Natural killer cell (primary cell): ENCODE measurements around the gene PLCB4. TPM values are rescaled to one million over a fixed set of nuclear protein-coding genes. Genes with fewer than 3 reads are reported as not detected.

ENCODE experiments used
- ATAC-seq, 3 donors: fragments of 150-1000 bp in 2 of 3; fragments of 200-7000 bp in 1 of 3; cut with Tn5 transposase; 1 replicate in 1 of 3; 2 replicates in 2 of 3; pipeline ENCODE4 v1.10.0; 2021; ENCODE audit warnings: mild to moderate bottlenecking in 2 of 3, moderate library complexity in 2 of 3
- DNase-seq, 2 donors: peaks; one replicate each; pipeline versions ENCODE4 v3.0.0 to v3.0.0-alpha.2; 2013 to 2021; ENCODE audit warnings: mixed read lengths in 1 of 2
- H3K27ac ChIP-seq: one replicate; pipeline ENCODE4 v1.5.1; 2013; ENCODE audit warnings: mild to moderate bottlenecking, low read length
- H3K27me3 ChIP-seq: one replicate; pipeline ENCODE4 v1.6.1; 2013; ENCODE audit warnings: low read length; ENCODE audit not compliant: control insufficient read depth, insufficient read depth
- H3K36me3 ChIP-seq: one replicate; pipeline ENCODE4 v1.6.1; 2013; ENCODE audit warnings: low read length; ENCODE audit not compliant: control insufficient read depth, insufficient read depth
- H3K4me1 ChIP-seq: one replicate; pipeline ENCODE4 v1.6.1; 2013; ENCODE audit warnings: low read length; ENCODE audit not compliant: control insufficient read depth, insufficient read depth
- H3K4me3 ChIP-seq: one replicate; pipeline ENCODE4 v1.5.1; 2013; ENCODE audit warnings: low read length
- H3K9me3 ChIP-seq: one replicate; pipeline ENCODE4 v1.6.1; 2013; ENCODE audit warnings: low read length; ENCODE audit not compliant: control insufficient read depth, insufficient read depth
- H3K27ac Mint-ChIP-seq, 2 donors: one replicate each; pipeline ENCODE4 v1.8.0; 2022; ENCODE audit warnings: mild to moderate bottlenecking in 2 of 2, mixed read lengths in 2 of 2, moderate library complexity in 1 of 2
- H3K27me3 Mint-ChIP-seq, 2 donors: one replicate each; pipeline ENCODE4 v1.8.0; 2022; ENCODE audit warnings: low read depth in 2 of 2, mixed read lengths in 2 of 2
- H3K36me3 Mint-ChIP-seq: one replicate; pipeline ENCODE4 v1.8.0; 2022; ENCODE audit warnings: mixed read lengths
- H3K4me1 Mint-ChIP-seq, 2 donors: one replicate each; pipeline ENCODE4 v1.8.0; 2022; ENCODE audit warnings: mixed read lengths in 2 of 2
- H3K4me3 Mint-ChIP-seq: one replicate; pipeline ENCODE4 v1.8.0; 2022; ENCODE audit warnings: mild to moderate bottlenecking, moderate library complexity, mixed read lengths
- H3K9me3 Mint-ChIP-seq, 2 donors: one replicate each; pipeline ENCODE4 v1.8.0; 2022; ENCODE audit warnings: mixed read lengths in 2 of 2
- CTCF ChIP-seq: fragments of 200-600 bp; IDR thresholded peaks from one replicate; pipeline ENCODE4 v1.8.0; 2022; ENCODE audit warnings: antibody characterized with exemption
- WGBS: methylation state at CpG from one replicate; pipeline ENCODE4 v1.1.7; 2013; ENCODE audit warnings: missing lambda C conversion rate; ENCODE audit not compliant: insufficient coverage; 5-methylcytosine and 5-hydroxymethylcytosine counted together
- intact Hi-C: fragments of 100-400 bp; cut with micrococcal nuclease; formaldehyde crosslinking; loops from one replicate; pipeline ENCODE4 v1.14.2; 2022
- total RNA-seq, 4 donors: library from RNA; stranded (reverse); fragments of 120-200 nt in 1 of 4; gene quantifications; one replicate each; pipeline versions ENCODE4 v1.2.3 to v1.2.4, GENCODE V29; 2013 to 2022

PLCB4 gene
- total RNA-seq, 3 donors from 2014 or later (not counting 1 experiment from before 2014, with no cell fraction given): 0.05 to 0.40 TPM; not detected in 1

- Mint-ChIP-seq H3K27me3 (no peaks in the 10 kb centered on the region), H3K36me3 (no peaks in the 10 kb centered on the region), H3K4me3 (no peak overlapping the region), H3K9me3 (no peaks in the 10 kb centered on the region), H3K27ac (no peak overlapping the region), H3K4me1 (no peaks in the 10 kb centered on the region)
- intact Hi-C loops: no loop called here
- Histone ChIP-seq H3K27ac (no peak overlapping the region), H3K36me3 (no peaks in the 10 kb centered on the region), H3K9me3 (no peaks in the 10 kb centered on the region), H3K27me3 (no peaks in the 10 kb centered on the region), H3K4me1 (no peaks in the 10 kb centered on the region), H3K4me3 (no peak overlapping the region)
- no CpG with 5 or more reads among the region's 1 CpG for WGBS
- ATAC-seq (no peak), DNase-seq (no peak)
- TF ChIP-seq CTCF: no peak
Observed at GRCh38 chr20:9395971-9396370, 327.1 kb downstream of the PLCB4 start.

DNA sequence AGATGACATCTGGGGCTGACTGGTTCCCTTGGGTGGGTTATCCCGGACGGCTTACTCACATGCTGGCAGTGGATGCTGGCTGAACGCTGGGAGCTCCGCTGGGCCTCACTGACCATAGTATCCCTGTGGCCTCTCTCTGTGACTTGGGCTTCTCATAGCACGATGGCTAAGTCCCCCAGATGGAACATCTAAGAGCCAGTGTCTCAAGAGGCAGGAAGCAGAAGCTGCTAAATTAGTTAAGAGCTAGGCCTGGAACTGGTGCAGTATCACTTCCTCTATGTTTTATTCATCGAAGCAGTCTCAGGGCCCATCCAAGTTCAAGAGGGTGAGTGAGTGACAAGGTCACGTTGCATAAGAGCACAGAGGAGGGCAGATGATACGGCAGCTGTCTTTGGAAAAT is 329.0 kb downstream of the PLCB4 start:
- intact Hi-C loops: no loop called here
- Mint-ChIP-seq H3K36me3 (no peaks in the 10 kb centered on the region), H3K9me3 (no peaks in the 10 kb centered on the region), H3K27ac (no peak overlapping the region), H3K4me1 (no peaks in the 10 kb centered on the region), H3K4me3 (no peak overlapping the region), H3K27me3 (no peaks in the 10 kb centered on the region)
- H3K27me3 ChIP-seq: no peaks in the 10 kb centered on the region
- no peak overlapping the region for H3K4me3 ChIP-seq
- ATAC-seq (peak in 1 of 3 donors; percentile 35), DNase-seq (no peak)
- H3K36me3 ChIP-seq: no peaks in the 10 kb centered on the region
- H3K4me1 ChIP-seq: no peaks in the 10 kb centered on the region
- no peak for TF ChIP-seq CTCF
- 65% methylated on average over 7 of the region's 8 CpGs for WGBS
- H3K27ac ChIP-seq: no peak overlapping the region
- no peaks in the 10 kb centered on the region for H3K9me3 ChIP-seq

DNA sequence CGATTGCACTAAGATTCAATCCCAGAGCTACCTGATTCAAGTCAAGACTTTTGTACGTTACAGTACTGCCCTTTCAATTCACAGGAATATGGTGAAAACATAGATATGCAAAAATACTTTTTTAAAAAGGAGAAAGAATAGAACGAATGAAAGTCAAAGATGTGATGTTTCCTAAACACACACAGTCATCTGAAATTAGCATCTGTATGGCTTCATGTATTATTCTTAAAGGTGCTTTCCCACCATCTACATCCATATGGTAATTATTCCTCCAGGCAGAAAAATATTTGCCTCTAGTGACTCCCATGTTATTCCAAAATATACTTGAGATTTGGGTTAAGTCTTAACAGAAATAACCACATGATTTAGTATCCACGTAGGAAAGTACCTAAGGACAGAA is 330.0 kb downstream of the PLCB4 start:
- Histone ChIP-seq H3K27me3 (no peaks in the 10 kb centered on the region), H3K4me1 (no peaks in the 10 kb centered on the region), H3K4me3 (no peak overlapping the region), H3K27ac (no peak overlapping the region), H3K9me3 (no peaks in the 10 kb centered on the region), H3K36me3 (no peaks in the 10 kb centered on the region)
- H3K36me3 Mint-ChIP-seq: no peaks in the 10 kb centered on the region
- ATAC-seq (no peak), DNase-seq (no peak)
- H3K27ac Mint-ChIP-seq: no peak overlapping the region
- no peak overlapping the region for H3K4me3 Mint-ChIP-seq
- intact Hi-C loops: no loop called here
- WGBS: 94% methylated on average over 3 of the region's 4 CpGs
- no peaks in the 10 kb centered on the region for H3K4me1 Mint-ChIP-seq
- H3K27me3 Mint-ChIP-seq: no peaks in the 10 kb centered on the region
- TF ChIP-seq CTCF: no peak
- no peaks in the 10 kb centered on the region for H3K9me3 Mint-ChIP-seq

- no peak overlapping the region for H3K27ac Mint-ChIP-seq
- H3K27me3 Mint-ChIP-seq: no peaks in the 10 kb centered on the region
- Histone ChIP-seq H3K27me3 (no peaks in the 10 kb centered on the region), H3K36me3 (no peaks in the 10 kb centered on the region), H3K4me3 (no peak overlapping the region), H3K4me1 (no peaks in the 10 kb centered on the region), H3K27ac (no peak overlapping the region), H3K9me3 (no peaks in the 10 kb centered on the region)
- H3K9me3 Mint-ChIP-seq: no peaks in the 10 kb centered on the region
- ATAC-seq (no peak), DNase-seq (no peak)
- H3K36me3 Mint-ChIP-seq: no peaks in the 10 kb centered on the region
- intact Hi-C loops: no loop called here
- WGBS: no CpG with 5 or more reads among the region's 1 CpG
- H3K4me1 Mint-ChIP-seq: no peaks in the 10 kb centered on the region
- no peak overlapping the region for H3K4me3 Mint-ChIP-seq
- no peak for TF ChIP-seq CTCF
Observed at GRCh38 chr20:9399322-9399721, 330.4 kb downstream of the PLCB4 start.
